SKM-1 treated with dmso at 0.1 percent for 144 hours (cell line): Measurements from ENCODE around the gene PSTPIP1.

Experiments
- DNase-seq: peaks from one replicate; lab custom pipeline; 2025; ENCODE audit not compliant: unreplicated experiment; lab: John Stamatoyannopoulos, UW

PSTPIP1 gene

GRCh38 chr15:77018796-77019505, 24.0 kb downstream of the PSTPIP1 start:
- DNase-seq = no peak

- no peak for DNase-seq
These were observed 24.8 kb downstream of the PSTPIP1 start for GRCh38 chr15:77019521-77020331.

GRCh38 chr15:77020348-77021087, 25.6 kb downstream of the PSTPIP1 start:
- DNase-seq = no peak

GRCh38 chr15:77021088-77021481, 26.2 kb downstream of the PSTPIP1 start:
- no peak for DNase-seq

- DNase-seq = no peak
These were observed 27.0 kb downstream of the PSTPIP1 start for GRCh38 chr15:77021803-77022381.

- DNase-seq = no peak
These were observed 28.0 kb downstream of the PSTPIP1 start for GRCh38 chr15:77022646-77023575.

GRCh38 chr15:77023576-77024272, 28.8 kb downstream of the PSTPIP1 start:
- DNase-seq = no peak

GRCh38 chr15:77024273-77025082, 29.6 kb downstream of the PSTPIP1 start:
- DNase-seq = no peak

GRCh38 chr15:77025083-77025901, 30.4 kb downstream of the PSTPIP1 start:
- DNase-seq = no peak

- no peak for DNase-seq
These were observed 31.1 kb downstream of the PSTPIP1 start for GRCh38 chr15:77025941-77026411.

GRCh38 chr15:77026501-77027110, 31.7 kb downstream of the PSTPIP1 start:
- no peak for DNase-seq

- DNase-seq = no peak
These were observed 32.3 kb downstream of the PSTPIP1 start for GRCh38 chr15:77027111-77027696.

GRCh38 chr15:77027697-77028450, 32.9 kb downstream of the PSTPIP1 start:
- no peak for DNase-seq

- DNase-seq = no peak
These were observed 33.7 kb downstream of the PSTPIP1 start for GRCh38 chr15:77028451-77029165.

GRCh38 chr15:77029166-77030047, 34.5 kb downstream of the PSTPIP1 start:
- DNase-seq = no peak
